PC-9 (cell line): ENCODE data around the gene AGAP1.

Experiments
- CTCF ChIP-seq: fragments of 200-600 bp; sonication (generic); conservative IDR thresholded peaks from 2 replicates; pipeline ENCODE4 v1.6.1; 2017; ENCODE audit warnings: mixed run types, antibody characterized with exemption, mild to moderate bottlenecking, moderate library complexity
- EZH2 ChIP-seq: fragments of 200-600 bp; sonication (generic); IDR thresholded peaks from 2 replicates; pipeline ENCODE4 v1.8.0; 2017; ENCODE audit warnings: antibody characterized with exemption, low read depth

GRCh38 chr2:235445116-235445515, 48.7 kb upstream of the AGAP1 start:
- no peak for TF ChIP-seq CTCF
- TF ChIP-seq EZH2 = no peak
